GM18868 (cell line): ENCODE results near the gene OR2G3.

Experiments used
- ATAC-seq: cut with Tn5 transposase; IDR thresholded peaks from one replicate; pipeline ENCODE4 v1.9.1; 2021; ENCODE audit warnings: mild to moderate bottlenecking, moderate library complexity; ENCODE audit not compliant: unreplicated experiment

The OR2G3 gene

GRCh38 chr1:247605286-247605685, at the start of gene OR2G3:
Gene OR2G3, plus strand, starts transcription at chr1:247605586. Its CDS starts 0 bp downstream, at chr1:247605586.
- no peak for ATAC-seq

- ATAC-seq = no peak
Measured at GRCh38 chr1:247557926-247558674, 47.3 kb upstream of the OR2G3 start.

DNA sequence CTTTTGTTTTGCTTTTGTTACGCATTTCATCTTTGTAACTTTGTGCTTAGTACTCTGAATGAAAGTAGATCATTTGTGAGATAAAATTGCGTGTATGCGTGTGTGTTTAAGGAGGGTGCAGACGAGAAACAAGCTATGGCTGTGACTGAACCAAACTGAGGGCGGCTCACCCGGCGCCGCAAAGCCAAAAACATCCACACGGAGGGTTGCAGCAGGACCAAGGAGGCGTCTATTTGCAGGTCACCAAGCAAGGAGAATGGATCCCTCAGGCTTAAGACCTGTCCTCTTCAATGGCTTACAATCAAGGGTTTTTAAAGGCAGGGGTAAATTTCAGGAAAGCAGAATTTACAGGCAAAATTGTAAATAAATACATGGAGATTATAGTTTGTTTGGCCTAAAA, 43.7 kb upstream of the OR2G3 start:
- no peak for ATAC-seq

DNA sequence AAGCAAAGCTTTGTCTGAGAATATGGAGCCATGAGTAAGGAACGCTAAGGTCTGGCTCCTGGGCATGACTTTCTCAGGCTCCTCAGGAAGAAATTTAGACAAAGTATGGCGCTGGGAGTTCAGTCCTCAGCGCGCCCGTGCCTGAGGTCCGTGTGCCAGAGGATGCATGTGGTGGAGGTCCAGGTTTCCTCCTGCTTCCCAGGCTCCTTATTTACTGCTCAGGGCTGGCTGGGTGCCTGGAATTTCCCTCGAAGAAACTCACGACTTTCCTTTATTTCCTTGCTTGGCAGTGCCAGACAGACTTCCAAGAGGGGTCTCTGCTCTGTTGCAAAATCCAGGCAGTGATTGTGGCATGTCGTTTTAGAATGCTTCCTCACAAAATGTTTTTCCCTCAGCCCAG, 43.2 kb upstream of the OR2G3 start:
- ATAC-seq = no peak

GRCh38 chr1:247574236-247574635, 31.1 kb upstream of the OR2G3 start:
- no peak for ATAC-seq

- ATAC-seq = no peak
Measured at GRCh38 chr1:247574664-247575063, 30.7 kb upstream of the OR2G3 start.

GRCh38 chr1:247576514-247576913, 28.9 kb upstream of the OR2G3 start:
- no peak for ATAC-seq

- ATAC-seq = no peak
Measured at GRCh38 chr1:247578946-247579460, 26.4 kb upstream of the OR2G3 start.

GRCh38 chr1:247588060-247588459, 17.3 kb upstream of the OR2G3 start, which contains the start of gene OR2G2:
Gene OR2G2, plus strand, starts transcription at chr1:247588360. Its CDS starts 0 bp downstream, at chr1:247588360.
- no peak for ATAC-seq

GRCh38 chr1:247613405-247613804, 8.0 kb downstream of the OR2G3 start:
- no peak for ATAC-seq

- no peak for ATAC-seq
Measured at GRCh38 chr1:247614625-247615024, 9.2 kb downstream of the OR2G3 start.

DNA sequence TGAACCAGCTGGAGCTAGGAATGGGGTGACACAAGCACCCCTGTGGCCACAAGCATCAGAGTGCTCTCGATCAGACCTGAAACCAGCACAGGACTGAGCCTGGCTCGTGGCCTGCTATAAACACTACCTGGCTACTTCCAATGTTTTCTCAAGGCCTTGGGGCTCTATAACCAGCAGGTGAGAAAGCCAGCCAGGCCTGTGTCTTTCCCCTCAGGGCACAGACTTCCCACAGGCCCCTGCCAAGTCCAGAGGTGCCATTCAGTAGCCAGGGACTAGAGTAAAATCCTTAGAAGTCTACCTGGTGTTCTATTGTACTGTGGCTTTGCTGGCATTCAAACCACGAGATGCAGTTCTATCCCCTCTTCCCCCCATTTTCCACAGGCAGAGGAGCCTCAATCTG, 22.6 kb downstream of the OR2G3 start:
- no peak for ATAC-seq

DNA sequence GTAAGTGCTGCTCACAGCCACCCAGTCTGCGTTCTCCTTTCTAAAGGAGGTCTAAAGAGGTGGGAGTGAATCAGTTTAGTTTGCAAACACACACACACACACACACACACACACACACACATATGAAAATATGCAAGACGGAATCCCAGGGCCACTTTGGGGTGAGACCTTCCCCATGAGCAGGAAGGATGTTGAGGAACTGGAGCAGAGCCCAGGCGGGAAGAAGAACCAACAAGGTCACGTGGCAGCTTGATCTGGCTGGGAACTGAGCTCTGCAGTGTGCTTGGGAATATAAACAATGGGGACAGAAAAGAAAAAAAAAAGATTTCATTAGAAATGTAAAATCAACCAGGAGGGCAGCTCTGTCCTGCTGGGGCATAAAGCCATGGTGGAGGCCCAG, 32.6 kb downstream of the OR2G3 start:
- ATAC-seq = no peak

- no peak for ATAC-seq
Measured at GRCh38 chr1:247638781-247639180, 33.4 kb downstream of the OR2G3 start.

DNA sequence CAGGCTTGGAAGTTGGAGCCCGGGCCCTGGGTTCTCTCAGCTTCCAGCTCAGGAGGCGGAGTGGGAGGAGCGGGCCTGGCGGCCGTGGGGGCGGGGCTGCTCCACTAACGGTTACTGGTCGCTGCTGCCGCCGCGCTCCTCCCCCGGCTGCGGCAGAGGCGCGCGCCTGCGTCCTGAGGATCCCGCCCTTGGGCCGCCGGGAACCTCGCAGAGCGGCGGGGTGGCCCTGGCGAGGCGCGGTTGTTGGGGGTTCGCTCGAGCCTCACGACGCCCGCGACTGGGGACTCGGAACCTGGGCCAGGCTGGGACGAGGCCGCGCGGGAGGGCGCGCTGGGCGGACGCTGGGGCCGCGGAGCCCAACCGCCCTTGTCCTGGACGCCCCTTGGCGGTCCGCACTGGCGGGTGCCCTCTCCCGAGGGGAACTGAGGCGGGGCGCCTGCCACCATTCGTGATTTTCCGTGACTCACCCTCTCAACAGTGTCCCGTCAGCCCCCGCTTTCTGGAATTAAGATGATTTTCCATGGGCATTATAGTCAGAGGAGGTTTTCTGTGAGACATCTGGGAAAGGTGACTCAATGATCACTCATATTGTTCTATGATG, 34.1 kb downstream of the OR2G3 start:
- no peak for ATAC-seq

DNA sequence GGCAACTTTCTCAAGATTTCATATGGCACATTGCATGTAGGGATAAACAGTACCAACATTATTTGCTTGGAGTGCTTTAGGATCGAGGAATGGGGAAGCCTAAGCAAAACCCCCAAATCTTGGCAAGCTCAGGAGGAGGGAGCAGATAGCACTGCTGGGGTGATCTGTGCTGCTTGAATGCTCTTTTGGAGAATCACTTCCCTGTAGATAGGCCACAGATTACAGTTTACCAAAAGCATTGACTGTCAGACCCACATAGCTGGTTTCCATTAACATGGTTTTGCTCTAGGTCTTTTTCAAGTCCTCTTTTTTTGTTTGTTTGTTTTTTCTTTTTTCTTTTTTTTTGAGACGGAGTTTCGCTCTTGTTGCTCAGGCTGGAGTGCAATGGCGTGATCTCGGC, 37.4 kb downstream of the OR2G3 start:
- ATAC-seq = no peak

- ATAC-seq = no peak
Measured at GRCh38 chr1:247646867-247647266, 41.5 kb downstream of the OR2G3 start.

GRCh38 chr1:247647864-247648263, 42.5 kb downstream of the OR2G3 start:
- no peak for ATAC-seq

GRCh38 chr1:247653040-247653439, 47.7 kb downstream of the OR2G3 start:
- ATAC-seq = no peak
